Activated CD8-positive, alpha-beta T cell treated with anti-CD3 and anti-CD28 coated beads for 36 hours (primary cell): ENCODE data around the gene TMEM63B. TPM values are rescaled to one million over a fixed set of nuclear protein-coding genes. Genes with fewer than 3 reads are reported as not detected.

Experiments
- ATAC-seq: fragments of 200-7000 bp; cut with Tn5 transposase; one replicate; pipeline ENCODE4 v1.10.0; 2021; ENCODE audit warnings: mild to moderate bottlenecking, moderate library complexity
- CTCF ChIA-PET: fragments of 350-600 bp; sonication (Branson Sonifier 250); formaldehyde crosslinking; loops from one replicate; lab custom pipeline; 2021; ENCODE audit warnings: antibody characterized with exemption; lab: Charles Lee
- POLR2A ChIA-PET: fragments of 350-600 bp; sonication (Branson Sonifier 250); formaldehyde crosslinking; loops from one replicate; lab custom pipeline; 2021; ENCODE audit warnings: antibody characterized with exemption; lab: Charles Lee
- DNase-seq: peaks from one replicate; pipeline ENCODE4 v3.0.0-alpha.2; 2020
- H3K27ac Mint-ChIP-seq: one replicate; pipeline ENCODE4 v1.8.0; 2021; ENCODE audit warnings: mild to moderate bottlenecking, mixed read lengths
- H3K27me3 Mint-ChIP-seq: one replicate; pipeline ENCODE4 v1.8.0; 2021; ENCODE audit warnings: mixed read lengths
- H3K36me3 Mint-ChIP-seq: one replicate; pipeline ENCODE4 v1.8.0; 2021; ENCODE audit warnings: low read depth, mixed read lengths
- H3K4me1 Mint-ChIP-seq: one replicate; pipeline ENCODE4 v1.8.0; 2021; ENCODE audit warnings: low read depth, mixed read lengths
- H3K4me3 Mint-ChIP-seq: one replicate; pipeline ENCODE4 v1.8.0; 2021; ENCODE audit warnings: mild to moderate bottlenecking, moderate library complexity, mixed read lengths
- H3K9me3 Mint-ChIP-seq: one replicate; pipeline ENCODE4 v1.8.0; 2021; ENCODE audit warnings: mixed read lengths
- intact Hi-C: fragments of 100-400 bp; cut with micrococcal nuclease; formaldehyde crosslinking; loops from one replicate; pipeline ENCODE4 v1.10.0; 2022
- total RNA-seq, 2 experiments: library from RNA; stranded (reverse); gene quantifications; one replicate each; pipeline ENCODE4 v1.2.3, GENCODE V29; 2021
- TF ChIP-seq, protein P1 (sequence below): fragments of 200-600 bp; IDR thresholded peaks from one replicate; pipeline ENCODE4 v1.8.0; 2022; ENCODE audit warnings: antibody characterized with exemption, mild to moderate bottlenecking

The TMEM63B gene
- total RNA-seq, 2 experiments from 2014 or later: 9.1 to 12.9 TPM

DNA sequence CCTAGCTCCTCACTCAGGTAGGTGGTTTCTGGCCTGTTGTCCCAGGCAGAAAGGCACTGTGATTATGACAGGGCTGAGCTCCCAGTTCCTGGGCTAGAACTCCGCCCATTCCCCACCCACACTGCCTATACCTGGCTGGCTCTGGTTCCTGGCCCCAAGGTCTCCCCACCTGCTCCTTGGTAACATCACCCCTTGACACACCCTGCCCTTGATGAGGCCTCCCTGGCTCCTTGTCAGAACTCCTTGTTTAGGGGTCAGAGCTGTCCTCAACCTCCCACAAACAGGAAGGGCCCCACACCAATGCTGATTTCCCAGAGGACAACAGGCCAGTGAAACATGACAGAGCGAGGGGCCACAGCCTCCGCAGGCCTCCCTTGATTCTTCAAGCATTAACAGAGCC, 73.8 kb downstream of the TMEM63B start:
- intact Hi-C loops: no loop called here

DNA sequence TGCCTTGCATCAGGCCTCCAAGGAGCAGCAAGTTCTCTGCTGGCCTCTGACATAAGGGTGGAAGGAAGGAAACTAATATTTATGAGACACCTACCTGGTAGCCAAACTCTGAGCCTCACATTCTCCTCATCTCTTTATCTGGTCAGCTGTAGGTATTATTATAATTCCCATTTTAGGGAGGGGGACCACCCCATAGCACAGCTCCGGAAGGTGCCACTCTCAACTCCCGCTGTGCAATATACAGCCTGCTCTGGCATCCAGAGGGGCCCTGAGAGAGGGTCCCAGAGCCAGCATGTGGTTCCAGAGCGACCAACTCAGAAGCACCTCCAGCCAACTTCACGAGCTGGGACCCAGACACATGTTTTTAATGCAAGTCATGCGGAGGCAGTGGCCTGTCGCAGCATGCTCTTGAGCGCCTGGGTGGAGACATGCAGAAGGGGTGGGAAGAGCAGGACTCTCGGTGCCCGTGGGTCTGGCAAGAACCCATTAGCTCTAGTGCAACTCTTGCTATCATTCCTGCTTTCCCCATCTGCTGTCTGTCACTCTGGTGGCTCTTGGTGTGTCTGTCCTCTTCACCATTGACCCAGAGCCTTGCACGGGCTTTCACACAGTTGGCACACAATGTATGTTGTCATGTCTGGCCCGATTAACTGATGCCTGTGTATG, 74.4 kb downstream of the TMEM63B start:
- Mint-ChIP-seq H3K36me3 (no peaks in the 10 kb centered on the region), H3K4me3 (no peak overlapping the region), H3K9me3 (no peaks in the 10 kb centered on the region), H3K4me1 (no peaks in the 10 kb centered on the region), H3K27ac (no peak overlapping the region), H3K27me3 (peaks cover 2% of the 10 kb centered on the region)
- ATAC-seq (no peak), DNase-seq (no peak)
- intact Hi-C loops: no loop called here
- TF ChIP-seq, protein P1, sequence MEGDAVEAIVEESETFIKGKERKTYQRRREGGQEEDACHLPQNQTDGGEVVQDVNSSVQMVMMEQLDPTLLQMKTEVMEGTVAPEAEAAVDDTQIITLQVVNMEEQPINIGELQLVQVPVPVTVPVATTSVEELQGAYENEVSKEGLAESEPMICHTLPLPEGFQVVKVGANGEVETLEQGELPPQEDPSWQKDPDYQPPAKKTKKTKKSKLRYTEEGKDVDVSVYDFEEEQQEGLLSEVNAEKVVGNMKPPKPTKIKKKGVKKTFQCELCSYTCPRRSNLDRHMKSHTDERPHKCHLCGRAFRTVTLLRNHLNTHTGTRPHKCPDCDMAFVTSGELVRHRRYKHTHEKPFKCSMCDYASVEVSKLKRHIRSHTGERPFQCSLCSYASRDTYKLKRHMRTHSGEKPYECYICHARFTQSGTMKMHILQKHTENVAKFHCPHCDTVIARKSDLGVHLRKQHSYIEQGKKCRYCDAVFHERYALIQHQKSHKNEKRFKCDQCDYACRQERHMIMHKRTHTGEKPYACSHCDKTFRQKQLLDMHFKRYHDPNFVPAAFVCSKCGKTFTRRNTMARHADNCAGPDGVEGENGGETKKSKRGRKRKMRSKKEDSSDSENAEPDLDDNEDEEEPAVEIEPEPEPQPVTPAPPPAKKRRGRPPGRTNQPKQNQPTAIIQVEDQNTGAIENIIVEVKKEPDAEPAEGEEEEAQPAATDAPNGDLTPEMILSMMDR: no peak
- CTCF ChIA-PET: no interaction called here
- POLR2A ChIA-PET: interaction anchor here (1.6 kb wide), 1 partner anchor 29 kb away, joined by 3 read pairs; no protein-coding TSS in a partner anchor

More for the DNA sequence above, 73.8 kb downstream of the TMEM63B start:
- Mint-ChIP-seq H3K4me1 (no peaks in the 10 kb centered on the region), H3K36me3 (no peaks in the 10 kb centered on the region), H3K4me3 (no peak overlapping the region), H3K27me3 (peaks cover 2% of the 10 kb centered on the region), H3K27ac (no peak overlapping the region), H3K9me3 (no peaks in the 10 kb centered on the region)
- TF ChIP-seq, protein P1: no peak
- ChIA-PET POLR2A (interaction anchor here (1.6 kb wide), 1 partner anchor 28 kb away, joined by 3 read pairs; no protein-coding TSS in a partner anchor), CTCF (no interaction called here)
- ATAC-seq (no peak), DNase-seq (no peak)

DNA sequence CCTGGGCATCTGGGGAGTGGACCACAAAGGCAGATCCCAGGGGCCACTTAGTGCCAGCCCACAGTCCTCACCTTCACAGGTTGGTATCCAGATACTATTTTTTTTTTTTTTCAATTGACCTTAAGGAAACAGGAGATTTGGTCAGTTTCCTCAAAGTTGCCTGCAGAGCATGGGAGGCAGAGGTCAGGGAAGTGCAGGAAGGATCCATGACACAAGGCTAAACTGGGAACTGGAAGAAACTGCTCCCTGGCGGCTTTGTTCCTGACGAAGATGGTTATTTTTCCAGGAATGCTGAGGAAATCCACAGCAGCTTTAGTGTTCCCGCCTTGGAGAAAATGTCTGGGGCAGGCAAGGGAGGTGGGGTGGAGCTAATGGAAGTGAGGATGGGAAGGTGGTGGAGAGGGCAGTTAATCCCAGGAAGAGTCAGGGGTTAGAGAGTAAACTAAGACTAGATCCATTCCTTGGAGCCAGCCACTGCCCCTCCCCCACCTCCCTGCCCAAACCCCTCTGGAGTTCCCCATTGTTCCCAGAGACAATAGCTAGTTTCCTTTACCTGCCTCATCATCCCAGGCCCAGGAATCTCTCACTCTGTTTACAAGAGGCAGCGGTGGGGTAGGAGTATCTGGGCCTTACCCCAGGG, 75.1 kb downstream of the TMEM63B start:
- Mint-ChIP-seq H3K4me3 (no peak overlapping the region), H3K9me3 (no peaks in the 10 kb centered on the region), H3K36me3 (no peaks in the 10 kb centered on the region), H3K27ac (no peak overlapping the region), H3K4me1 (no peaks in the 10 kb centered on the region), H3K27me3 (peaks cover 2% of the 10 kb centered on the region)
- DNase-seq (no peak), ATAC-seq (no peak)
- ChIA-PET POLR2A (interaction anchor here (0.7 kb wide), 1 partner anchor 90 kb away, joined by 3 read pairs; no protein-coding TSS in a partner anchor), CTCF (no interaction called here)
- intact Hi-C loops: no loop called here
- TF ChIP-seq, protein P1: no peak

DNA sequence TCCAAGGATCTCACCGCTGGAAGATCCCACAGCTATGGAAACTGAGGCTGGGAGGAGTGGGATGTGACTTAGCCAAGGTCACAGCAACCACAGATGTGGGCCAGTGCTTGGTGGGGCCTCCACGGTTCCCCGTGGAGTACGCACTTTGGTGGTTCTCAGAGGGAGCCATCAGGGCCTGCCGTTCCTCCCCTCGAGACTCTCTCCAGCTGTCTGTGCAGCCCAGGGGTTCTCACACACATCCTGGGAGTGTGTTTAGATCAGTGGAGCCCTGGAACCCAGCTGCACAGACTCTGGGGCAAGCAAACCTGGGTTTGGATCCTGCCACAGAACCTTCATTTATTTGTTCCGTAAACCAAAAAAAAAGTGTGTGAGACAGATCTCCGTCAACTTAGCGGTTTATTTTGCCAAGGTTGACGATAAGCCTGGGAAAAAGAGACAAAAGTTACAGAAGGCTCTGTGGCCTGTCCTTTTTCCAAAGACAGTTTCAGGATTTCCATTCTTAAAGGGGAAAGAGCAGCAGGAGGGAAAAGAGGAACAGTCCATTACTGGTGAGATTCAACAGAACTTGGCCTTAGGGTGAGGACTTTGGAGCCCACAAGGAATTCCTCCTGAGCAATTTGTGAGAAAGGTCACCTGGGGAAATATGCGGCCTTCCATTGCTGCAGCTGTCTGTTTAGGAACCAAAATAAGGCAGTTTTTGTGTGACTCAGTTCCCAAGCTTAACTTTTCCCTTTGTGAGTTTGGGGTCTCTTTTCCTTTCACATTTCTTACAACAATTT, 75.8 kb downstream of the TMEM63B start:
- no peaks in the 10 kb centered on the region for H3K36me3 Mint-ChIP-seq
- no peak for DNase-seq
- H3K27ac Mint-ChIP-seq: no peak overlapping the region
- no peak for ATAC-seq
- H3K9me3 Mint-ChIP-seq: no peaks in the 10 kb centered on the region
- intact Hi-C loops: no loop called here
- TF ChIP-seq, protein P1: no peak
- no peak overlapping the region for H3K4me3 Mint-ChIP-seq
- peaks cover 2% of the 10 kb centered on the region for H3K27me3 Mint-ChIP-seq
- no peaks in the 10 kb centered on the region for H3K4me1 Mint-ChIP-seq
- ChIA-PET CTCF (no interaction called here), POLR2A (interaction anchor here (0.7 kb wide), 1 partner anchor 89 kb away, joined by 3 read pairs; no protein-coding TSS in a partner anchor)
